Measurements from ENCODE around the gene RSU1. TPM values are rescaled to one million over a fixed set of nuclear protein-coding genes. Genes with fewer than 3 reads are reported as not detected.
"Not testable (repeated sequence)": the region's sequence is repeated elsewhere in the genome, so short reads cannot be mapped to it uniquely, and the experiment has no call there.

RSU1 gene
- total RNA-seq, 1 donor from 2014 or later: 47.4 TPM

DNA sequence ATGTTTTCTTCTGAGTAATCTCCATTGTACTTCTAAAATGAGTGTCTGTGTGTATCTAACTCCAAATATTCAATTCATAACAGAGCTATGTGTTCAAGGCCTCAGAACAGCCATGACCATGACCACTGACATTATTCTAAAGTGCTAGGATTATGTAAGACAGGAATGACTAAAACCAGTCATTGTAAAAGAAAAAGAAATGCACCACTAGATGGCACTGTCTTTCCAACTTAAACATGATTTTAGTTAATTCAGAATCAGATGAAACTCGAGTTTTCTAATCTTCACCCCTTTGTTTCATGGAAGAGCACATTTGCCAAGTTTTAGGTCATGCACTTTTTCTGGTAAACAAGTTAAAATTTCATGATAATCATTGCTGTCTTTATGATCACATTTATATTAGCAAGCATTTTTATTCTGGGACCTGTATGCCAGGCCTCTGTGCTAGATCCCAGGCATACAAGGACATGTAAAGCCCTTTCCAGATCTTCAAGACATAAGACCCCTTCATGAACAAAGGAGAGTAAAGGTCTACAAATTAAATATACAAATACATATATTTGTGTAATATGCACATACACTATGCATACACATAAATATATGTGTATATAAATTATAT lies 26.1 kb upstream of the RSU1 start:
- Mint-ChIP-seq H3K27me3 (peaks cover 11% of the 10 kb centered on the region), H3K27ac (no peak overlapping the region), H3K4me3 (no peak overlapping the region), H3K9me3 (no peaks in the 10 kb centered on the region), H3K4me1 (peaks cover 2% of the 10 kb centered on the region), H3K36me3 (ENCODE audit: low read depth) (no peaks in the 10 kb centered on the region)
- intact Hi-C loops (cut with micrococcal nuclease): loop anchor here (1.0 to 5.0 kb wide), 5 partner anchors 15 to 589 kb away; no protein-coding TSS in a partner anchor
- DNase-seq: peak; percentile 75

- DNase-seq: peak; percentile 78
- peak overlapping the region; percentile 5 for H3K4me3 Mint-ChIP-seq
- no peaks in the 10 kb centered on the region for H3K9me3 Mint-ChIP-seq
- peaks cover 6% of the 10 kb centered on the region for H3K4me1 Mint-ChIP-seq
- no peak overlapping the region for H3K27ac Mint-ChIP-seq
- intact Hi-C loops (cut with micrococcal nuclease): loop anchor here (10.0 kb wide), 1 partner anchor 1270 kb away; no protein-coding TSS in a partner anchor
- no peaks in the 10 kb centered on the region for H3K27me3 Mint-ChIP-seq
- H3K36me3 Mint-ChIP-seq (ENCODE audit: low read depth): no peaks in the 10 kb centered on the region
These were observed 18.0 kb upstream of the RSU1 start for GRCh38 chr10:16835228-16835627.

GRCh38 chr10:16832351-16833080 lies 15.3 kb upstream of the RSU1 start:
- H3K9me3 Mint-ChIP-seq: no peaks in the 10 kb centered on the region
- no peak overlapping the region for H3K27ac Mint-ChIP-seq
- H3K4me3 Mint-ChIP-seq: no peak overlapping the region
- H3K4me1 Mint-ChIP-seq: peaks cover 10% of the 10 kb centered on the region
- no peaks in the 10 kb centered on the region for H3K36me3 Mint-ChIP-seq (ENCODE audit: low read depth)
- intact Hi-C loops (cut with micrococcal nuclease): loop anchor here (10.0 kb wide), 1 partner anchor 1272 kb away; no protein-coding TSS in a partner anchor
- peaks cover 1% of the 10 kb centered on the region for H3K27me3 Mint-ChIP-seq
- no peak for DNase-seq

DNA sequence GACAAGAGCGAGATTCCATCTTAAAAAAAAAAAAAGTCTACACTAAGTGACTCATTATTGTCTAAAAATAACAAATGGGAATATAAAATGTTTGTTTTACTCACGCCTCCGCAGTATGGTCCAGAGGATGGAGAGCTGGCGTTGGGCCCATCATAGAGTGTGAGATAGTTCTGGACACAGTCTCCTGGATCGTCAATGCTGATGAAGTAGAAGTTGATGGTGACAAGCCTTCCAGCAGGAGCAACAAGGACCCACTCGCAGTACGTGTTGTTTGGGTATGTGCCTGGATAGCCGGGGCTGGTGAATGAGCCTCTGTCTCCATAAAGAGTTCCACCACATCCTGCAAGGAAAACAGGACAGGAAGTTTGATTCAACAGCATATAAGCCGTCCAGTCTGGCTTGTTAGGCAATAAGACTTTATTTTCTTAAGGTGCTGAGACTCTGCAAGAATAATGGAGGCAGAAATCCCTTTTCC lies 11.5 kb upstream of the RSU1 start:
- peaks cover 7% of the 10 kb centered on the region for H3K27me3 Mint-ChIP-seq
- intact Hi-C loops (cut with micrococcal nuclease): loop anchor here (1.0 to 5.0 kb wide), 3 partner anchors 15 to 604 kb away; no protein-coding TSS in a partner anchor
- H3K36me3 Mint-ChIP-seq (ENCODE audit: low read depth): no peaks in the 10 kb centered on the region
- H3K9me3 Mint-ChIP-seq: no peaks in the 10 kb centered on the region
- H3K4me3 Mint-ChIP-seq: no peak overlapping the region
- H3K27ac Mint-ChIP-seq: no peak overlapping the region
- DNase-seq: no peak
- H3K4me1 Mint-ChIP-seq: peaks cover 5% of the 10 kb centered on the region

DNA sequence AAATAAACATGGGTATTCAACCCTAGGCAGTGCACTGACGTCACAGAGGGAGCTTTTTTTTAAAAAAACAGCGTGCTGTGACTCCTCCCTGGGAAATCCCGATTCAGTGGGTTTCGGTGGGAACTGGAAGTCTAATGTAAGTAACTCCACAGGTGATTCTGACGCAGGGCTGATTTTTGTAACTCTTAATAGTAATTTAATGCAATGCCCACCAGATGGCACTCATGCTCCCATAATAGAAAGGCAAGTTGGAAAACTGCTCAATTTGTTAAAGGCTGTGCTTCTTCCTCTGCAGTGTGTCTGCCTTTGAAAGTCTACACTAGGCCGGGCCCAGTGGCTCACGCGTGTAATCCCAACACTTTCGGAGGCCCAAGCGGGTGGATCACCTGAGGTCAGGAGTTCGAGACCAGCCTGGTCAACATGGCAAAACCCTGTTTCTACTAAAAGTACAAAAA lies 10.9 kb upstream of the RSU1 start:
- DNase-seq: peak; percentile 89
- intact Hi-C loops (cut with micrococcal nuclease): loop anchor here (1.0 to 5.0 kb wide), 3 partner anchors 15 to 604 kb away; no protein-coding TSS in a partner anchor
- Mint-ChIP-seq H3K9me3 (peaks cover 3% of the 10 kb centered on the region), H3K36me3 (ENCODE audit: low read depth) (peaks cover 3% of the 10 kb centered on the region), H3K27me3 (peaks cover 7% of the 10 kb centered on the region), H3K4me3 (no peak overlapping the region), H3K4me1 (peaks cover 5% of the 10 kb centered on the region), H3K27ac (no peak overlapping the region)

GRCh38 chr10:16827474-16827873 lies 10.2 kb upstream of the RSU1 start:
- intact Hi-C loops (cut with micrococcal nuclease): loop anchor here (5.0 kb wide), 1 partner anchor 605 kb away; no protein-coding TSS in a partner anchor
- H3K4me1 Mint-ChIP-seq, H3K27ac Mint-ChIP-seq: not testable (repeated sequence)

DNA sequence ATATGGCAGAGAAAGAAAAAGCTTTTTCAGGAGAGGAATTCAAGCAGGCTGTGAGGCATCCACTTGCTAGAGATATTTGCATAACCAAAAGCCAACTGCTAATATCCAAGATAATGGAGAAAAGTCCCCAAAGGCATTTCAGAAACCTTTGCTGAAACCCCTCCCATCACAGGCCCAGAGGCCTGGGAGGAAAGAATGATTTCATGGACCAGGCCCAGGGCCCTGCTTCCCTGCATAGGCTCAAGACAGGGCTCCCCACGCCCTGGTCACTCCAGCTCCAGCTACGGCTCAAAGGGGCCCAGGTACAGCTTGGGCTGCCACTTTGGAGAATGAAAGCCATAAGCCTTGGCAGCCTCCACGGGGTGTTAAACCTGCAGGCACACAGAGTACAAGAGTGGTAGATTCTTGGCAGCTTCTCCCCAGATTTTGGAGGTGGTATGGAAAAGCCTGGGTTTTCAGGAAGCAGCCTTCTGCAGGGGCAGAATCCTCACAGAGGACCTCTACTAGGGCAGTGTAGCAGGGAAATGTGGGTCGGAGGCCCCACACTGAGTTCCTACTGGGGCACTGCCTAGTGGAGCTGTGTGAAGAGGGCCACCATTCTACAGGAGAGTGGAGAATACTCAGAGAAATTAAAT lies 5.6 kb upstream of the RSU1 start:
- H3K9me3 Mint-ChIP-seq: peaks cover 22% of the 10 kb centered on the region
- H3K4me3 Mint-ChIP-seq: no peak overlapping the region
- H3K36me3 Mint-ChIP-seq (ENCODE audit: low read depth): peaks cover 8% of the 10 kb centered on the region
- intact Hi-C loops (cut with micrococcal nuclease): no loop called here
- peaks cover 14% of the 10 kb centered on the region for H3K27me3 Mint-ChIP-seq
- peaks cover 7% of the 10 kb centered on the region for H3K4me1 Mint-ChIP-seq
- no peak for DNase-seq
- H3K27ac Mint-ChIP-seq: no peak overlapping the region

More at GRCh38 chr10:16827474-16827873, 10.2 kb upstream of the RSU1 start:
- H3K4me3 Mint-ChIP-seq; H3K27me3 Mint-ChIP-seq; H3K36me3 Mint-ChIP-seq (ENCODE audit: low read depth); H3K9me3 Mint-ChIP-seq; DNase-seq: not testable (repeated sequence)

GRCh38 chr10:16822027-16822426 lies 4.8 kb upstream of the RSU1 start:
- H3K27me3 Mint-ChIP-seq: peaks cover 15% of the 10 kb centered on the region
- intact Hi-C loops (cut with micrococcal nuclease): no loop called here
- DNase-seq: no peak
- H3K36me3 Mint-ChIP-seq (ENCODE audit: low read depth): peaks cover 10% of the 10 kb centered on the region
- peaks cover 25% of the 10 kb centered on the region for H3K9me3 Mint-ChIP-seq
- no peak overlapping the region for H3K27ac Mint-ChIP-seq
- H3K4me1 Mint-ChIP-seq: peaks cover 11% of the 10 kb centered on the region
- no peak overlapping the region for H3K4me3 Mint-ChIP-seq

DNA sequence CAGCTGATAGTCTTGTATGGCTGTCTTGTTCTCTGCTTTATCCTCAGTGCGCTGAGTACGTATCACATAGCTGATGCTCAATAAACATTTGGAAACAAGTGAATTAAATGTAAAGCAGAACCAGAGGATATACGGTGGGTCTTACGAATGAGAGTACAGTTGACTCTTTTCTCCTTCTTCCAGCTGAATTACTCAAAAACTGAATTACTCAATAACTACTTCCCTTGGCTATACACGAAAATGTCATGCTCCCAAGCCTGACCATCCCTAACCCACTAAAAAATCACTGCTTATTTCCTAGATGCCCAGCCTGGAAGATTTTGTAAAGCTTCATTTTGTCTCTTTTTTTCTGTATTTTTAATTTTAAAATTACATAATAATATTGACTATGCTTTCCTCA lies 3.2 kb upstream of the RSU1 start:
- peaks cover 22% of the 10 kb centered on the region for H3K4me1 Mint-ChIP-seq
- H3K36me3 Mint-ChIP-seq (ENCODE audit: low read depth): peaks cover 14% of the 10 kb centered on the region
- no peak overlapping the region for H3K4me3 Mint-ChIP-seq
- H3K27ac Mint-ChIP-seq: no peak overlapping the region
- DNase-seq: no peak
- peaks cover 25% of the 10 kb centered on the region for H3K9me3 Mint-ChIP-seq
- H3K27me3 Mint-ChIP-seq: peaks cover 12% of the 10 kb centered on the region
- intact Hi-C loops (cut with micrococcal nuclease): no loop called here

- no peak for DNase-seq
- Mint-ChIP-seq H3K4me1 (peaks cover 25% of the 10 kb centered on the region), H3K27ac (no peak overlapping the region), H3K27me3 (peaks cover 12% of the 10 kb centered on the region), H3K36me3 (ENCODE audit: low read depth) (peaks cover 17% of the 10 kb centered on the region), H3K4me3 (no peak overlapping the region), H3K9me3 (peaks cover 25% of the 10 kb centered on the region)
- intact Hi-C loops (cut with micrococcal nuclease): no loop called here
These were observed 2.8 kb upstream of the RSU1 start for GRCh38 chr10:16820018-16820417.

DNA sequence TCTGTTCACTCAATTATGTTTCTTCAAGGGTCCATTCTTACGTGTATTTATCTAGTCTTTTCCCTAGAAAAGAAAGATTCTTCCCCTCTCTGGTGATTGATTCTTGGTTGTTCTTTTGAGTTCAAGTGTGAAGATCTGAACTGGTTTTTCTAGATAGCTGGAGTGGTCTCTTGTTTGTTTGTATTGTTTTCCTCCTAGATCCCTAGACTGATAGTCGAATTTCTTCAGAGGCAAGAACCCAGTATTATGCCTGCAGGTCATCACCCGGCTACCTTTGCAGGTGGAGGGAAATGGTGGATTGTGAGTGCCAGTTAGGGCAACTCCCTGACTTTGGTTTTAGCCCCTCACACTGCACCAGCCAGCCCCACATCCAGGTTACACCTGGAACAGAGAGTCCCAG lies 2.2 kb upstream of the RSU1 start:
- H3K27ac Mint-ChIP-seq: no peak overlapping the region
- intact Hi-C loops (cut with micrococcal nuclease): loop anchor here (5.0 kb wide), 2 partner anchors 608 to 828 kb away; no protein-coding TSS in a partner anchor
- DNase-seq: no peak

DNA sequence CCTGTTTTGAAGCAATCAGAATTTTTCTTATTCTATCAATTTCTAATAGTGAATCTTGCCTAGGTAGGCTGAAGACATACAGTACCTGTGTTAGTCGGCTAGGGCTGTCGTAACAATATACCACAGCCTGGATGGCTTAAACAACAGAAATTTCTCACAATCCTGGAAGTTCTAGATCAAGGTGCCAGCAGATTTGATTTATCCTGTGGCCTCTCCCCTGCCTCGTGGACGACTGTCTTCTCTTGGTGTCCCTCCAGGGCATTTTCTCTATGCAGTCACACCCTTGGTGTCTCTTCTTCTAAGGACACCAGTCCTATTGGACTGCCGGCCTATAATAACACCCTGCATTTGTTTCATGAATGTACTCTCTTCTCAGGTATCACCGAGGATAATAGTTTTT lies 1.8 kb upstream of the RSU1 start:
- intact Hi-C loops (cut with micrococcal nuclease): loop anchor here (5.0 kb wide), 2 partner anchors 608 to 828 kb away; no protein-coding TSS in a partner anchor
- Mint-ChIP-seq H3K4me3 (peak overlapping the region; percentile 14), H3K9me3 (peaks cover 25% of the 10 kb centered on the region)

More for the DNA sequence above, 2.2 kb upstream of the RSU1 start:
- H3K4me1 Mint-ChIP-seq: peaks cover 29% of the 10 kb centered on the region
- H3K36me3 Mint-ChIP-seq (ENCODE audit: low read depth): peaks cover 19% of the 10 kb centered on the region
- H3K27me3 Mint-ChIP-seq: peaks cover 10% of the 10 kb centered on the region
- peaks cover 25% of the 10 kb centered on the region for H3K9me3 Mint-ChIP-seq
- H3K4me3 Mint-ChIP-seq: peak overlapping the region; percentile 14

DNA sequence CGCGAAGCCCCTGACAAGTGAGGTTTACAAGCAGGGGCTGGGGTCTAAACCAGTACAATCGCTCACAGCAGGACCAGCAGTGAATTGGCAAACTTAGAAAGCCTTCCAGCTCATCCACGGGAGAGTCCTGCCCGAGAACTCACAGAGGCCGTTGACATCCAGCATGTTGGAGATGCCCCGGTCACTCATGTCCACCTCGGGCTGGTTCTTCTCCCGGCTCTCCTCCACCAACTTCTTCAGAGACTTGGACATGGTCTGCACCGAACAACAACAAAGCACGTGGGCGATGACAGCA lies 447 bp downstream of the RSU1 start:
- H3K4me3 Mint-ChIP-seq: peak overlapping the region; percentile 98
- H3K4me1 Mint-ChIP-seq: peaks cover 32% of the 10 kb centered on the region
- DNase-seq: no peak
- H3K27ac Mint-ChIP-seq: peak overlapping the region; percentile 97
- H3K36me3 Mint-ChIP-seq (ENCODE audit: low read depth): peaks cover 17% of the 10 kb centered on the region
- intact Hi-C loops (cut with micrococcal nuclease): loop anchor here (1.0 to 5.0 kb wide), 9 partner anchors 29 to 956 kb away; partner anchors contain the start of genes MINDY3, TRDMT1 and VIM
- peaks cover 10% of the 10 kb centered on the region for H3K27me3 Mint-ChIP-seq
- H3K9me3 Mint-ChIP-seq: peaks cover 12% of the 10 kb centered on the region

More for the DNA sequence above, 1.8 kb upstream of the RSU1 start:
- Mint-ChIP-seq H3K27me3 (peaks cover 10% of the 10 kb centered on the region), H3K36me3 (ENCODE audit: low read depth) (peaks cover 19% of the 10 kb centered on the region), H3K4me1 (peaks cover 29% of the 10 kb centered on the region), H3K27ac (no peak overlapping the region)
- no peak for DNase-seq

Data from activated CD4-positive, alpha-beta T cell treated with anti-CD3 and anti-CD28 coated beads, Interleukin-2, amount 10 ng/mL, durations not matched to agents 24 days and 14 days (primary cell).